HepG2 (cell line): ENCODE measurements around the gene VSNL1. TPM values are rescaled to one million over a fixed set of nuclear protein-coding genes. Genes with fewer than 3 reads are reported as not detected.

Source experiments
- CENPBD1 ChIP-seq: sonication (generic); formaldehyde crosslinking; IDR thresholded peaks from 2 replicates; pipeline ENCODE4 v1.8.0; 2022; ENCODE audit warnings: missing genetic modification reagents, low read depth, mild to moderate bottlenecking, borderline replicate concordance
- CREM ChIP-seq, 2 experiments: sonication (generic) in 1 of 2; formaldehyde crosslinking in 1 of 2; IDR thresholded peaks; 2 replicates each; pipeline versions ENCODE4 v1.4.0 to v1.6.1; 2016 to 2020; ENCODE audit warnings: antibody characterized with exemption in 1 of 2, mild to moderate bottlenecking in 1 of 2, missing genetic modification reagents in 1 of 2
- DR1 ChIP-seq: sonication (generic); formaldehyde crosslinking; IDR thresholded peaks from 2 replicates; pipeline ENCODE4 v1.8.0; 2021; ENCODE audit warnings: mild to moderate bottlenecking, missing genetic modification reagents, inconsistent platforms
- DZIP1 ChIP-seq: sonication (generic); formaldehyde crosslinking; IDR thresholded peaks from 2 replicates; pipeline ENCODE4 v1.5.0; 2020; ENCODE audit warnings: mild to moderate bottlenecking, missing genetic modification reagents
- EHMT2 ChIP-seq: fragments of 200-600 bp; sonication (generic); IDR thresholded peaks from 2 replicates; pipeline ENCODE4 v1.7.0; 2017; ENCODE audit warnings: antibody characterized with exemption, low read depth, low read length, borderline replicate concordance
- GZF1 ChIP-seq: sonication (generic); formaldehyde crosslinking; IDR thresholded peaks from 2 replicates; pipeline ENCODE4 v1.5.1; 2020; ENCODE audit warnings: mild to moderate bottlenecking, missing genetic modification reagents
- ISL2 ChIP-seq: sonication (generic); formaldehyde crosslinking; IDR thresholded peaks from 2 replicates; pipeline ENCODE4 v1.5.0; 2020; ENCODE audit warnings: missing genetic modification reagents
- KDM3A ChIP-seq: IDR thresholded peaks from 2 replicates; pipeline ENCODE4 v1.6.1; 2018; ENCODE audit warnings: low read depth, missing compliant biosample characterization
- KLF15 ChIP-seq: sonication (generic); formaldehyde crosslinking; IDR thresholded peaks from 2 replicates; pipeline ENCODE4 v1.8.1; 2023; ENCODE audit warnings: borderline replicate concordance, mild to moderate bottlenecking, inconsistent platforms, missing genetic modification reagents, mixed read lengths
- MATR3 ChIP-seq: sonication (generic); formaldehyde crosslinking; IDR thresholded peaks from 2 replicates; pipeline ENCODE4 v1.4.0; 2020; ENCODE audit warnings: missing genetic modification reagents
- SP140L ChIP-seq: sonication (generic); formaldehyde crosslinking; IDR thresholded peaks from 2 replicates; pipeline ENCODE4 v1.4.0; 2020; ENCODE audit warnings: missing genetic modification reagents, borderline replicate concordance
- STAG1 ChIP-seq: sonication (generic); formaldehyde crosslinking; IDR thresholded peaks from 2 replicates; pipeline ENCODE4 v1.4.0; 2020; ENCODE audit warnings: missing genetic modification reagents
- TFDP1 ChIP-seq: IDR thresholded peaks from 2 replicates; pipeline ENCODE4 v1.6.1; 2016; ENCODE audit warnings: missing compliant biosample characterization, missing genetic modification reagents, borderline replicate concordance
- THAP11 ChIP-seq: IDR thresholded peaks from 2 replicates; pipeline ENCODE4 v1.6.1; 2016; ENCODE audit warnings: missing biosample characterization, missing genetic modification reagents
- ZFP36L2 ChIP-seq: sonication (generic); formaldehyde crosslinking; IDR thresholded peaks from 2 replicates; pipeline ENCODE4 v1.4.0; 2020; ENCODE audit warnings: missing genetic modification reagents
- ZKSCAN8 ChIP-seq: IDR thresholded peaks from 2 replicates; pipeline ENCODE4 v1.6.1; 2016; ENCODE audit warnings: borderline replicate concordance, missing genetic modification reagents, missing compliant biosample characterization
- ZNF18 ChIP-seq: sonication (generic); formaldehyde crosslinking; IDR thresholded peaks from 2 replicates; pipeline ENCODE4 v1.8.0; 2022; ENCODE audit warnings: mild to moderate bottlenecking, missing genetic modification reagents; ENCODE audit not compliant: insufficient replicate concordance
- ZNF556 ChIP-seq: sonication (generic); formaldehyde crosslinking; IDR thresholded peaks from 2 replicates; pipeline ENCODE4 v1.4.0; 2020; ENCODE audit warnings: mild to moderate bottlenecking, missing genetic modification reagents, borderline replicate concordance
- ZNF597 ChIP-seq: sonication (generic); formaldehyde crosslinking; IDR thresholded peaks from 2 replicates; pipeline ENCODE4 v1.5.0; 2020; ENCODE audit warnings: missing genetic modification reagents
- ZNF616 ChIP-seq: sonication (generic); formaldehyde crosslinking; IDR thresholded peaks from 2 replicates; pipeline ENCODE4 v1.5.0; 2020; ENCODE audit warnings: low read depth, mild to moderate bottlenecking, missing genetic modification reagents
- ZNF709 ChIP-seq: sonication (generic); formaldehyde crosslinking; IDR thresholded peaks from 2 replicates; pipeline ENCODE4 v1.5.0; 2020; ENCODE audit warnings: mild to moderate bottlenecking, missing genetic modification reagents
- ZNF790 ChIP-seq: sonication (generic); formaldehyde crosslinking; IDR thresholded peaks from 2 replicates; pipeline ENCODE4 v1.8.0; 2022; ENCODE audit warnings: missing genetic modification reagents, mild to moderate bottlenecking, borderline replicate concordance
- polyA plus RNA-seq, 8 experiments: library from polyadenylated mRNA; depleted of rRNA in 3 of 8; stranded (reverse) in 7 of 8; unstranded in 1 of 8; fragments of >200 nt; fragmentation: Illumina TruSeq in 4 of 8; extraction: Trizol in 4 of 8; gene quantifications; 2 replicates each; pipeline versions ENCODE4 v1.2.1 to v1.2.3, GENCODE V29; 2011 to 2016; ENCODE audit warnings: low read depth in 4 of 8, missing spikeins in 1 of 8, mixed read lengths in 1 of 8; ENCODE audit not compliant: insufficient read depth in 1 of 8
- total RNA-seq, 5 experiments: library from RNA; depleted of rRNA; stranded (reverse); fragments of >200 nt; fragmentation: Illumina TruSeq; extraction: Trizol; gene quantifications; 2 replicates each; pipeline ENCODE4 v1.2.3, GENCODE V29; 2016; ENCODE audit warnings: low read depth in 1 of 5

VSNL1 gene
- total and polyA plus RNA-seq, 2 of the 13 experiments (the other 11 are each of a cell fraction or from before 2014, with no cell fraction given): 63.2 to 95.9 TPM

GRCh38 chr2:17538844-17539554, 1.5 kb upstream of the VSNL1 start (continued):
- TF ChIP-seq SP140L (CRISPR knock-in tag) (peak; percentile 80), ISL2 (peak; percentile 91), ZKSCAN8 (CRISPR knock-in tag) (peak; percentile 96), TFDP1 (CRISPR knock-in tag) (peak; percentile 91; the same call in 1 of the 2 replicates), ZNF597 (peak; percentile 62; the same call in 1 of the 2 replicates), MATR3 (no peak), KDM3A (CRISPR knock-in tag) (peak; percentile 87), STAG1 (CRISPR knock-in tag) (peak; percentile 47; the same call in 1 of the 2 replicates), CREM (IDR thresholded peaks at IDR 0.05) (0 out of 2 replicates have a peak, but pooled peaks have one; percentile 27), CREM (CRISPR knock-in tag; IDR thresholded peaks at IDR 0.05) (no peak), ZNF556 (peak; percentile 87; the same call in 1 of the 2 replicates), ZNF709 (CRISPR knock-in tag) (peak; percentile 72; the same call in 1 of the 2 replicates), ZNF616 (CRISPR knock-in tag) (peak; percentile 63; the same call in 1 of the 2 replicates), KLF15 (CRISPR knock-in tag) (no peak; the same call in 1 of the 2 replicates), THAP11 (peak; percentile 78), EHMT2 (no peak), CENPBD1 (CRISPR knock-in tag) (no peak), ZNF18 (CRISPR knock-in tag) (peak; percentile 79), ZNF790 (CRISPR knock-in tag) (peak; percentile 90; the same call in 1 of the 2 replicates), ZFP36L2 (CRISPR knock-in tag) (0 out of 2 replicates have a peak, but pooled peaks have one; percentile 30), DR1 (CRISPR knock-in tag) (peak; percentile 66; the same call in 1 of the 2 replicates), DZIP1 (CRISPR knock-in tag) (no peak), GZF1 (CRISPR knock-in tag) (no peak)
